NCI-H1436 (cell line): ENCODE results near the gene HAPLN1.

Experiments
- DNase-seq: peaks from one replicate; lab custom pipeline; 2025; lab: John Stamatoyannopoulos, UW

Gene HAPLN1

GRCh38 chr5:83718195-83718825, 2.3 kb downstream of the HAPLN1 start:
- peak; percentile 68 for DNase-seq

GRCh38 chr5:83715236-83716065, 5.2 kb downstream of the HAPLN1 start:
- DNase-seq = no peak

GRCh38 chr5:83714810-83715209, 5.8 kb downstream of the HAPLN1 start:
- no peak for DNase-seq

- peak; percentile 14 for DNase-seq
Observed at GRCh38 chr5:83711982-83712601, 8.6 kb downstream of the HAPLN1 start.

GRCh38 chr5:83709973-83710372, 10.7 kb downstream of the HAPLN1 start:
- DNase-seq = no peak

- DNase-seq = no peak
Observed at GRCh38 chr5:83708170-83708569, 12.5 kb downstream of the HAPLN1 start.

GRCh38 chr5:83703059-83703458, 17.6 kb downstream of the HAPLN1 start:
- DNase-seq = no peak

DNA sequence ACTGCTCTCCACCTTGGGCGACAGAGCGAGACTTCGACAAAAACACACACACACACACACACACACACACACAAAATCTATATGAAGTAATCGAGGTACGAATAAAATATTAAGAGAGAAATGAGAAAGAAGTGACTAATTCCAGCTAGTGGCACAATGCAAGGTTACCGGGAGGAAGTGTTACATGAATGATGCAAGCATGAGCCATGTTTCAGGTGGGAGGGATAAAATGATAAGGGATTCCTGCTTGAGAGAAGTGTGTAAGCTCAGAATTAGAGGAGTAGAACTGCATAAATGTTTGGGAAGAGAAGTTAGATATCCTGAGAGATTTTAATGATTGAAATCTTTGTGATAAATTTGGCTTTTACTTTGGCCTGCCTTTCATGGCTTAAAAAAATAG, 18.8 kb downstream of the HAPLN1 start:
- no peak for DNase-seq

- no peak for DNase-seq
Observed at GRCh38 chr5:83689881-83690280, 30.8 kb downstream of the HAPLN1 start.

DNA sequence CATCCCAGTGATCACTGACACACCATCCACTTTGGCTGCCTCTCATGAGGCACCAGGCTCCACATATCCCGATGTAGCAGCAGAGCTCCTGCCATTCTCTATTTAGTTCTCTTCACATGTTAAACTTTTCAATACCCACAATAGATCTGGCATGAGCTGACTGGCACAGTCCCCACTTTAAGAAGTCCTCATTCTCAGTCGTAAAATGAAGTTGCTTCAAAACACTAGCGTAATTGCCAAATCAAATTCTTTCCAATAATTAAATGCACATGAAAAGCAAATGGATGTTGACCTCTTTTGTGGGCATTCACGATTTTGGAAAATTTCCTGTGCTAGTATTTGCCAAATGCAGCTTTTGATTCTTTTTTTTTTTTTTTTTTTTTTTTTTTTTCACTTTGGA, 32.4 kb downstream of the HAPLN1 start:
- DNase-seq = no peak

DNA sequence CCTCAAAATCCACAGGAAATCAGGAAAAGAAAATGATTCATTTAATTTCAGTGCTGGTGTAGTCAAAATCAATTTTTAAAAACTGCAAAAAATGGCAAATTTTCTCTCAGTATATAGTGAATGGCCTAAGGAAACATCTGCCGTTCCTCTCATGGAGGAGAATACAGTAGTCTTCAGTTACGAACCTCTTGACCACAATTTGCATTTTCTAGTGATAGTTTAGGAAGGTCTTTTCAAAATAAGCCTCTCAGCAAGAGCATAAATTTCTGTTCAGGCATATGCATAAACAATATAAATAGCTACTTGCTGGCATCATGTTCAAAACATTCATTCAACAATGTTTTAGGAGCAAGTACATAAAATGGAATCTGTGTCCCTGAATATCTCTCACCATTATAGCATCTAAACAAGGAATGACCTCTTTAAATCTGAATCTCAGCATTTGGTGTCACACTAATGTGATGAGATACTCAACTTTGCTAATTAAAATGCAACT, 33.5 kb downstream of the HAPLN1 start:
- DNase-seq = no peak

DNA sequence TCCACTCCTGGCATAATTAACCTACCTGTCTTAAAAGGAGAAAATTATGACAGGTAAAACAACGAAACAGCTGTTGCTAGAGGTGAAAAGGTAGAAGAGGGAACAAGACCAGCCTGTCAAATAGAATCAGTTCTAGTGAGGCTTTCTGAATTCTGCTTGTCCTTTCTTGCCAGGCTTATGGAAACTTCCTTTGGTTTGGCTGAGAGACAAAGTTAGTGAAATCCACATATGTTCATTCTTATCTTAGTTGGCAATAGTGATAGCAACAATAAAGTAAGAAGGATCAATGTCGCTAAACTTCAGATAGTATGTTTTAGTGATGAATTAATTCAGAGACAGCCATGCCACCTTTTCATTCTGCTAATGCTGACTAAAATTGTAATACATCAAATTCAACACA, 34.4 kb downstream of the HAPLN1 start:
- no peak for DNase-seq

DNA sequence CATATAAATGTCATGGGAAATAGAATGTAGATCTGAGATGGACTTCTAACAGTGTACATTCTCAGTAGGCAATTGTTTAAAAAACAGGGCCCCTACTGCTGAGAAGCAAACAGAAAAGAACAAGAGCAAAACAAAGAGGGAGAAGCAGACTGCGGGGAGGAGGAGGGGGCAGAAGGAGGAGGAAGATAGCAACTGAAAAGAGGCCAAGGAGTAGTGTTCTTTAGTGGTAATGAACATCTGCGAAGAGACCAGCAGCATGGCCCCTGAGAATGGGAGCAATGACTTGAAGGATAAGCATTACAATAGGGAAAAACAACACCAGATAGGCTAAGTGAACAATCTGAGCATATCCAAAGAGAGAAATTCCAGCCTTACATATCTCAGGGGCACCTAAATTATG, 36.8 kb downstream of the HAPLN1 start:
- no peak for DNase-seq

DNA sequence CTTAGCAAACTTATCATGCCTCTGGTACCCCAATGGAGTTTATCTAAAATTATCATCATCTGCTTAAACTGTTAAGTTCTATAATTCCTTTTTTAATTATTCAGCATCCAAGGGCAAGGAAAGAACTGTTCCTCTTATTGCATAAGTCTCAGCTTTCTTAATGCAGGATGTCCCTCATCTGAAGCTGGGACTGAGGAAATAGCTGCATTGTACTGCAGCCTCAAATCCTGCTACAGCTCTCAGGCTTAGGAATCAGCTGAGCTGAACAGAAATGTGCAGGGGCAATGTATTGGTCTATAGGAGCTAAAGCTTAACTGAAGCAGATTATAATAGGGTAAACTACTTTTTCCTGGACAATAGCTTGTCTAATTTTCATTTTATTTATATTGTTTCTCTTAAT, 48.0 kb downstream of the HAPLN1 start:
- DNase-seq = no peak

DNA sequence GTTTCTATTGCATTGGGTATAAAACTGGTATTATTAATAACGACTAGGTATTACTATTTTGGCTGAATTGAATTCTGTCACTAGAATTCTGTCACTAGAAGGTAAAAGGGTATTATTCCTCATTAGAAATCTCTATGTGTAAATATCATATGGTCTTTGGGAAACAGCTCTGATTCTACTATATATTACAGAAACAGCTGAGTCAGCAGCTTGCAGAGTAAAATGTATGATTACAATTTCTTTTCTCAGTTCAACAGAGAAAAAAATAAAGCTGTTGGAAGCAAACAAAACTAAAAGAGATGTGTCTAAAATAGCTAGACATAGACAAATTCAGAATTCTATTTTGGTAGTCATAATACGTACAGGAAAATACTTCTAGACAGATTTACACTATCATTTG, 48.5 kb downstream of the HAPLN1 start:
- DNase-seq = no peak

- no peak for DNase-seq
Observed at GRCh38 chr5:83665631-83666030, 55.0 kb downstream of the HAPLN1 start.

DNA sequence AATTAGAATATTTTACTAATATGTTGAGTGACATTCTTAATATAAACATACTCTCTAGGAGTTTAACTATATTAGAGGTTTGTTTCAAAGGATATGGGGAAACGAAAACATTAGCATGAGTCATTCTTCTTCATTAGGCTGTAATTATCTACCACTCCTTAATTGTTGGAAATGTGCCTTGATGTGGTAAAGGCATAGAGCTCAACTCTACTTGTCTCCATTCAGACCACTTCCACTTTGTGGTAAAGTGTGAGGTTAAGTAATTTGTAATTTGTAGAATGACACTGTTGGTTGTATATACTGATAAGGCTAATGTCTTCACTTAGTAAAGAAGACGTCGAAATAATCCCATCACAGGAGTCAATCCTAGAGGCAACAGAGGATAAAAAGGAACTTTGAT, 58.1 kb downstream of the HAPLN1 start:
- no peak for DNase-seq

DNA sequence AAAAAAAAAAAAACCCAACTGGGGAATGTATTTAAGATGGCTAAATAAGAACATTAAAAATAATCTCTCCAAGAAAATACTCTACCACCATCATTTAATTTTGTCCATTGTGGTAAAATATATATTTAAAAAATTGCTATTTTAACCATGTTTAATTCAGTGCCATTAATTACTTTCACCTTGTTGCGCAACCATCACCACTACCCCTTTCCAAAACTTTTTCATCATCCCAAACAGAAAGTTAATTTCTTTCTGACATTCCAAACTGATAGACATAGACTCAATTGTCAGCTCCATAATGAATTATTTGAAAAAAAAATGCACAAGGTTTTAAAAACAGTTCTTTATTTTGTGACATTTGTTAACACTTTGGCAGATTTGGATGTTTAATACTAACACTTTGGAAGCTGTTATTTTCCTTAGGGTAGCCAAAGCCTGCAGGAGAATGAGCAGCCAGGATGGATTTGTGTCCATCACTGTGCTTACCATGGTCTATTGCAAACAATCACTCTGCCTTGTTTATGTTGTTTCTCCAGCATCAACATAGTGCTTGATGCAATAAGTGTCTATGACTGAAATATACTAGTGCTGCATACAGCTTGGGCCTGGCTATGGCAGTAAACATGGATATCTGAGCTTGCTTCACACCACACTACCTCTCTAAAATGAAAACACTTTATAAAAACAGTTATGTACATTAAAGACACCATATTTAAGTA, 62.7 kb downstream of the HAPLN1 start:
- no peak for DNase-seq

- no peak for DNase-seq
Observed at GRCh38 chr5:83654427-83654994, 66.1 kb downstream of the HAPLN1 start.

GRCh38 chr5:83653669-83654068, 67.0 kb downstream of the HAPLN1 start:
- DNase-seq = no peak

GRCh38 chr5:83645936-83646335, 74.7 kb downstream of the HAPLN1 start:
- no peak for DNase-seq

DNA sequence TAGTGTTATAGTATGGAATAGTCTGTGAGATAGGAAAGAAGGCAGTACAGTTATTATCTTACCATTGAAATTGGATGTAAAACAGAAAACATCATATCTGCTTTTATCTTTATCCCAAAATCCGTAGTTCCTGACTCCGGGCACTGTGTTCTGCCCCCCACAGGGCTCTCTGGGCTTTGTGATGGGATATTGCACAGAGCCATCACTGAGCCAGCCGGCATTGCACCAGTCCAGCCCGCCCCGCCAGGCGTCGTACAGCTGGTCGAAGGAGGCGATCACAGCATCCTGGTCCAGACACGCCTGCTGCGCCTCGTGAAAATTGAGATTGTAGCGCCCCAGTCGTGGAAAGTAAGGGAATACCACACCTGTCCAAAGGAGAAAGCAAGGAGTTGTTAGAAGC, 76.4 kb downstream of the HAPLN1 start:
- DNase-seq = no peak
